ENCODE data around the gene DNAH11. TPM values are rescaled to one million over a fixed set of nuclear protein-coding genes. Genes with fewer than 3 reads are reported as not detected.
A peak's percentile ranks its signal among the peaks of the same experiment; 100 is the strongest.

The DNAH11 gene
- total and polyA plus RNA-seq, 2 of the 13 experiments (the other 11 are each of a cell fraction or from before 2014, with no cell fraction given), result not detected

GRCh38 chr7:21617916-21618390 is 75.1 kb downstream of the DNAH11 start (continued):
- TF ChIP-seq ZNF646 (CRISPR knock-in tag; IDR thresholded peaks at IDR 0.05) (no peak), NFRKB (IDR thresholded peaks at IDR 0.05) (no peak), CSRNP2 (CRISPR knock-in tag; conservative IDR thresholded peaks at IDR 0.05; ENCODE audit: low read depth) (no peak), ZNF678 (CRISPR knock-in tag; IDR thresholded peaks at IDR 0.05) (no peak), ZNF292 (CRISPR knock-in tag; IDR thresholded peaks at IDR 0.05; ENCODE audit: borderline replicate concordance, low read depth) (no peak), PAWR (CRISPR knock-in tag; IDR thresholded peaks at IDR 0.05; ENCODE audit: borderline replicate concordance) (no peak), LBX2 (CRISPR knock-in tag; IDR thresholded peaks at IDR 0.05; ENCODE audit: borderline replicate concordance) (no peak), SKIL (CRISPR knock-in tag; IDR thresholded peaks at IDR 0.05; ENCODE audit: borderline replicate concordance) (no peak), ZNF224 (CRISPR knock-in tag; IDR thresholded peaks at IDR 0.05) (no peak), NFIB (CRISPR knock-in tag; IDR thresholded peaks at IDR 0.05; ENCODE audit: borderline replicate concordance) (no peak), ZNF414 (CRISPR knock-in tag; IDR thresholded peaks at IDR 0.05) (no peak), ZKSCAN1 (IDR thresholded peaks at IDR 0.05; ENCODE audit: low read length) (no peak), YY1 (IDR thresholded peaks at IDR 0.05; ENCODE audit: insufficient read depth, insufficient replicate concordance, low read depth, low read length) (no peak), ZNF121 (CRISPR knock-in tag; IDR thresholded peaks at IDR 0.05) (no peak), ZNF331 (CRISPR knock-in tag; IDR thresholded peaks at IDR 0.05) (peak; percentile 15; the same call in 1 of the 2 replicates), ZZZ3 (CRISPR knock-in tag; IDR thresholded peaks at IDR 0.05; ENCODE audit: borderline replicate concordance) (no peak), ZNF577 (CRISPR knock-in tag; IDR thresholded peaks at IDR 0.05; ENCODE audit: borderline replicate concordance, low read depth) (no peak), HHEX (CRISPR knock-in tag; IDR thresholded peaks at IDR 0.05) (no peak)

Data from HepG2 (cell line).